Endothelial cell of umbilical vein (primary cell): ENCODE measurements around the gene LDLRAD4. TPM values are rescaled to one million over a fixed set of nuclear protein-coding genes. Genes with fewer than 3 reads are reported as not detected.

Source experiments
- BruUV-seq: library from RNA; stranded (reverse); fragments of 400-500 nt; replicated peaks from 2 replicates; lab custom pipeline; 2021; lab: Mats Ljungman, UMichigan
- CTCF ChIA-PET: fragments of 300-600, 350-600 bp; sonication (Branson Sonifier 250); formaldehyde crosslinking; loops from one replicate; lab custom pipeline; 2021; ENCODE audit warnings: antibody characterized with exemption, inconsistent platforms; lab: Charles Lee
- POLR2A ChIA-PET: fragments of 300-600, 350-600 bp; sonication (Branson Sonifier 250); formaldehyde crosslinking; loops from one replicate; lab custom pipeline; 2021; ENCODE audit warnings: antibody characterized with exemption, inconsistent platforms; lab: Charles Lee
- DNase-seq: peaks from one replicate; pipeline ENCODE4 v3.0.0-alpha.2; 2011; ENCODE audit warnings: low read depth, low spot score
- FAIRE-seq: peaks from 2 replicates; lab custom pipeline; 2011; peaks lifted over from hg19 to GRCh38; lab: Jason Lieb, UNC
- H2AFZ ChIP-seq: 2 replicates; pipeline ENCODE4 v1.6.0; 2012; ENCODE audit warnings: low read depth, low read length, control low read depth, inconsistent platforms
- H3K27ac ChIP-seq: 2 replicates; pipeline ENCODE4 v1.5.1; 2011; ENCODE audit warnings: low read depth, mild to moderate bottlenecking, control low read depth, low read length, moderate library complexity; ENCODE audit not compliant: insufficient read depth
- H3K27me3 ChIP-seq, 2 experiments: 2 replicates each; pipeline versions ENCODE4 v1.6.0 to v1.6.1; 2011; ENCODE audit warnings: low read length in 2 of 2, mixed read lengths in 1 of 2; ENCODE audit not compliant: control insufficient read depth in 2 of 2, insufficient read depth in 2 of 2
- H3K36me3 ChIP-seq, 2 experiments: 2 replicates in 1 of 2; 3 replicates in 1 of 2; pipeline ENCODE4 v1.5.1; 2011; ENCODE audit warnings: low read length in 2 of 2, mild to moderate bottlenecking in 1 of 2, moderate library complexity in 1 of 2; ENCODE audit not compliant: control insufficient read depth in 2 of 2, insufficient read depth in 2 of 2; ENCODE audit errors: extremely low read depth in 1 of 2
- H3K4me1 ChIP-seq: 3 replicates; pipeline ENCODE4 v1.5.1; 2011; ENCODE audit warnings: mild to moderate bottlenecking, low read length; ENCODE audit not compliant: control insufficient read depth, insufficient read depth; ENCODE audit errors: extremely low read depth
- H3K4me2 ChIP-seq: 2 replicates; pipeline ENCODE4 v1.6.1; 2011; ENCODE audit warnings: low read length, control low read depth, mixed read lengths; ENCODE audit not compliant: insufficient read depth
- H3K4me3 ChIP-seq, 3 experiments: fragments of 200-600 bp in 1 of 3; sonication (generic), shearing (Covaris generic) in 1 of 3; replicated peaks in 1 of 3; 2 replicates each; pipeline ENCODE4 v1.5.1; 2011 to 2016; ENCODE audit warnings: control low read depth in 3 of 3, low read length in 3 of 3, mild to moderate bottlenecking in 2 of 3, inconsistent platforms in 1 of 3, low read depth in 1 of 3, moderate library complexity in 1 of 3; ENCODE audit not compliant: insufficient read depth in 1 of 3
- H3K79me2 ChIP-seq: 2 replicates; pipeline ENCODE4 v1.6.0; 2012; ENCODE audit warnings: low read length, inconsistent platforms; ENCODE audit not compliant: control insufficient read depth, insufficient read depth
- H3K9ac ChIP-seq: replicated peaks from 2 replicates; pipeline ENCODE3; 2011; ENCODE audit warnings: low read length, control low read depth; ENCODE audit not compliant: insufficient read depth; ENCODE audit errors: extremely low read depth
- H3K9me1 ChIP-seq: replicated peaks from 3 replicates; pipeline ENCODE4 v1.6.0; 2011; ENCODE audit warnings: mild to moderate bottlenecking, low read length; ENCODE audit not compliant: control insufficient read depth, insufficient read depth; ENCODE audit errors: extremely low read depth
- H3K9me3 ChIP-seq: replicated peaks from 2 replicates; pipeline ENCODE4 v1.5.1; 2012; ENCODE audit warnings: low read length, inconsistent platforms; ENCODE audit not compliant: control insufficient read depth, insufficient read depth
- H4K20me1 ChIP-seq: replicated peaks from 2 replicates; pipeline ENCODE3; 2011; ENCODE audit warnings: mild to moderate bottlenecking, low read length; ENCODE audit not compliant: control insufficient read depth, insufficient read depth; ENCODE audit errors: extremely low read depth
- CTCF ChIP-seq, 2 donors: IDR thresholded peaks; 1 replicate in 1 of 2; 2 replicates in 1 of 2; pipeline ENCODE4 v1.5.1; 2011; ENCODE audit warnings: low read length in 2 of 2, mild to moderate bottlenecking in 2 of 2, moderate library complexity in 2 of 2, control low read depth in 1 of 2, inconsistent platforms in 1 of 2, low read depth in 1 of 2; ENCODE audit not compliant: insufficient read depth in 1 of 2; ENCODE audit errors: extremely low read depth in 1 of 2
- EZH2 ChIP-seq: IDR thresholded peaks from 2 replicates; pipeline ENCODE4 v1.6.1; 2012; ENCODE audit warnings: borderline replicate concordance, low read depth, mild to moderate bottlenecking, moderate library complexity, low read length, inconsistent platforms; ENCODE audit not compliant: severe bottlenecking
- FOS ChIP-seq: IDR thresholded peaks from 2 replicates; pipeline ENCODE4 v1.6.1; 2011; ENCODE audit warnings: mild to moderate bottlenecking, low read length, moderate library complexity, borderline replicate concordance; ENCODE audit not compliant: insufficient read depth
- GATA2 ChIP-seq: IDR thresholded peaks from 2 replicates; pipeline ENCODE4 v1.7.0; 2011; ENCODE audit warnings: low read depth, mild to moderate bottlenecking, moderate library complexity, mixed read lengths, low read length; ENCODE audit not compliant: insufficient read length, insufficient read depth
- JUN ChIP-seq: IDR thresholded peaks from 2 replicates; pipeline ENCODE4 v1.6.1; 2011; ENCODE audit warnings: borderline replicate concordance, low read depth; ENCODE audit not compliant: insufficient read length, insufficient read depth
- MAX ChIP-seq: IDR thresholded peaks from 2 replicates; pipeline ENCODE4 v1.6.1; 2011; ENCODE audit not compliant: insufficient read depth, insufficient read length
- MYC ChIP-seq: IDR thresholded peaks from one replicate; pipeline ENCODE4 v1.6.1; 2011; ENCODE audit warnings: mild to moderate bottlenecking, low read depth, low read length
- POLR2A ChIP-seq: IDR thresholded peaks from 2 replicates; pipeline ENCODE4 v1.6.1; 2012; ENCODE audit warnings: low read depth, mild to moderate bottlenecking, control low read depth, low read length
- POLR2AphosphoS5 ChIP-seq: IDR thresholded peaks from 2 replicates; pipeline ENCODE4 v1.6.1; 2012; ENCODE audit warnings: low read depth, mild to moderate bottlenecking, control low read depth, low read length, moderate library complexity; ENCODE audit not compliant: insufficient read depth
- dilution Hi-C: fragments of 300-500 bp; cut with MboI; formaldehyde crosslinking; loops from one replicate; pipeline ENCODE4 v1.15.0; 2019; ENCODE audit warnings: low sequenced_read_pairs; ENCODE audit not compliant: extremely low pct_ligation_motif_present
- intact Hi-C: fragments of 100-400 bp; cut with micrococcal nuclease; formaldehyde crosslinking; loops from one replicate; pipeline ENCODE4 v1.10.0; 2022
- polyA plus RNA-seq, 4 experiments: library from polyadenylated mRNA; depleted of rRNA in 3 of 4; stranded (reverse) in 3 of 4; unstranded in 1 of 4; fragments of >200 nt; gene quantifications; 2 replicates each; pipeline versions ENCODE4 v1.2.1 to v1.2.3, GENCODE V29; 2011 to 2012; ENCODE audit warnings: missing spikeins in 1 of 4
- total RNA-seq: library from RNA; stranded (reverse); gene quantifications from 2 replicates; pipeline ENCODE4 v1.2.3, GENCODE V29; 2021

Gene LDLRAD4
- total and polyA plus RNA-seq, 2 donors (not counting 3 experiments of a cell fraction or from before 2014, with no cell fraction given), result 5.2 to 6.5 TPM

GRCh38 chr18:13181765-13182164 is 36.8 kb upstream of the LDLRAD4 start:
- no peaks in the 10 kb centered on the region for H3K9me3 ChIP-seq

More at GRCh38 chr18:13181765-13182164, 36.8 kb upstream of the LDLRAD4 start:
- CTCF ChIA-PET, result no interaction called here
- no peaks in the 10 kb centered on the region for H3K79me2 ChIP-seq
- no peak overlapping the region for H3K9ac ChIP-seq
- H3K27ac ChIP-seq, result no peak overlapping the region
- H3K4me2 ChIP-seq, result no peak overlapping the region
- peaks cover 0 to 5% of the 10 kb centered on the region in 2 experiments for H3K27me3 ChIP-seq
- TF ChIP-seq FOS, result no peak
- no peak for TF ChIP-seq CTCF (IDR thresholded peaks at IDR 0.05; ENCODE audit: extremely low read depth in 1 of 2, insufficient read depth in 1 of 2, low read depth in 1 of 2, low read length in 2 of 2)
- no peak for TF ChIP-seq POLR2AphosphoS5
- TF ChIP-seq GATA2, result no peak
- no peak for TF ChIP-seq MYC
- no peak for TF ChIP-seq MAX
- no peak for TF ChIP-seq POLR2A
- TF ChIP-seq JUN, result no peak
- TF ChIP-seq EZH2, result no peak
- no peaks in the 10 kb centered on the region for H3K36me3 ChIP-seq
- dilution Hi-C loops, result no loop called here
- no peak overlapping the region for H2AFZ ChIP-seq
- H3K4me3 ChIP-seq, result no peak overlapping the region
- POLR2A ChIA-PET, result no interaction called here
- DNase-seq (no peak), FAIRE-seq (no peak)
- intact Hi-C loops, result no loop called here
- BruUV-seq, result no TSS peak
- H4K20me1 ChIP-seq, result no peaks in the 10 kb centered on the region
- H3K4me1 ChIP-seq, result no peaks in the 10 kb centered on the region
- no peaks in the 10 kb centered on the region for H3K9me1 ChIP-seq
